ENCODE results near the gene ECHDC1. TPM values are rescaled to one million over a fixed set of nuclear protein-coding genes. Genes with fewer than 3 reads are reported as not detected.
"Not testable (repeated sequence)": the region's sequence is repeated elsewhere in the genome, so short reads cannot be mapped to it uniquely, and the experiment has no call there.

Gene ECHDC1, protein sequence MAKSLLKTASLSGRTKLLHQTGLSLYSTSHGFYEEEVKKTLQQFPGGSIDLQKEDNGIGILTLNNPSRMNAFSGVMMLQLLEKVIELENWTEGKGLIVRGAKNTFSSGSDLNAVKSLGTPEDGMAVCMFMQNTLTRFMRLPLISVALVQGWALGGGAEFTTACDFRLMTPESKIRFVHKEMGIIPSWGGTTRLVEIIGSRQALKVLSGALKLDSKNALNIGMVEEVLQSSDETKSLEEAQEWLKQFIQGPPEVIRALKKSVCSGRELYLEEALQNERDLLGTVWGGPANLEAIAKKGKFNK
- 48.6 and 66.3 TPM in 2 replicates for total RNA-seq

DNA sequence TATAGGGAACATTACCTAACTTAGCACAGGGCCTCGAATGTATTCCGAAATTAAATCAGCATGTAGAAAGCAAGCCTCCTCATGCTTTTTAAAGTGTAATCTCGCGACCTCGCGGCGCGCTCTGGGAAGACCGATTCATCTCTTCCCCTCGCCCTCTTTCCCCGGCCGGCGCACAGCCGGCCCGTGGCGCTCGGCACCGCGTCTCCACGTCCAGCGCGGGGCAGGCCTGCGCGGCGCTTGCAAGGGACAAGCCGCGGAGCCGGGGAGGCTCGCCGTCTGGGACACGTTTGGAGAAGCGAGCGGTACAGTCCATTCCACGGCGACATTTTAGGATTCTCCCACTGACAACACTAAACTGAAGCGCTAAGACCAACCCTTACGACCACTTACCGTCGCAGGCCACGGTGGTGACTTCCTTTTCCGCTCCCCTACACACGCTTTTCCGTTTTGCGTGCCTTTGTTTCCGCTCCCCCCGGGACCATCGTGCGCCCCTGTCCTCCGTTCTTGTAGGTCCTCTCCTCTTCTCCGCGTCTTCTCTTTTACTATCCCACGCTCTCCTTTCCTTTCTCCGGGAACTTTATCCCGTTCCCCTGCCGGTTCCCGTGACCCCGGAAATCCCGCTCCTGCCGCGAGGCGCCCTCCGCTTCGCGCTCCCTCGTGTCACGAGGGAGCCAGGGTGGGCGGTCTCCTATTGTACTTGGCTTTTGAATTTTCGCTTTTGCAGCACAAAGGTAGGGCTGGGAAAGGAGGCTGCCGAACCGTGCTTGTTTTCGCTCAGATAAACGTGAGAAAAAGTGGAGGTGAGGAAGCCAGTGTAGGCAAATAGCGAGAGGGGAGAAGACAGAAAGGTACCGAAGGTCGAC lies at the start of gene ECHDC1:
Gene ECHDC1 (minus strand): TSS at position 664 of the 863 bp plus-strand sequence. CDS start 12,581 bp downstream, outside the sequence.
- no peak for DNase-seq (ENCODE audit: low read depth)
- Histone ChIP-seq H3K27me3 (ENCODE audit: control insufficient read depth, insufficient read depth, low read length) (no peaks in the 10 kb centered on the region), H3K36me3 (ENCODE audit: control insufficient read depth, insufficient read depth, low read length) (no peaks in the 10 kb centered on the region), H3K4me3 (ENCODE audit: low read depth, low read length) (peak within 1 kb of the TSS; percentile 61)
- TF ChIP-seq, protein P1, sequence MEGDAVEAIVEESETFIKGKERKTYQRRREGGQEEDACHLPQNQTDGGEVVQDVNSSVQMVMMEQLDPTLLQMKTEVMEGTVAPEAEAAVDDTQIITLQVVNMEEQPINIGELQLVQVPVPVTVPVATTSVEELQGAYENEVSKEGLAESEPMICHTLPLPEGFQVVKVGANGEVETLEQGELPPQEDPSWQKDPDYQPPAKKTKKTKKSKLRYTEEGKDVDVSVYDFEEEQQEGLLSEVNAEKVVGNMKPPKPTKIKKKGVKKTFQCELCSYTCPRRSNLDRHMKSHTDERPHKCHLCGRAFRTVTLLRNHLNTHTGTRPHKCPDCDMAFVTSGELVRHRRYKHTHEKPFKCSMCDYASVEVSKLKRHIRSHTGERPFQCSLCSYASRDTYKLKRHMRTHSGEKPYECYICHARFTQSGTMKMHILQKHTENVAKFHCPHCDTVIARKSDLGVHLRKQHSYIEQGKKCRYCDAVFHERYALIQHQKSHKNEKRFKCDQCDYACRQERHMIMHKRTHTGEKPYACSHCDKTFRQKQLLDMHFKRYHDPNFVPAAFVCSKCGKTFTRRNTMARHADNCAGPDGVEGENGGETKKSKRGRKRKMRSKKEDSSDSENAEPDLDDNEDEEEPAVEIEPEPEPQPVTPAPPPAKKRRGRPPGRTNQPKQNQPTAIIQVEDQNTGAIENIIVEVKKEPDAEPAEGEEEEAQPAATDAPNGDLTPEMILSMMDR (IDR thresholded peaks at IDR 0.05; ENCODE audit: insufficient read depth, low read length, poor library complexity, severe bottlenecking): no peak

DNA sequence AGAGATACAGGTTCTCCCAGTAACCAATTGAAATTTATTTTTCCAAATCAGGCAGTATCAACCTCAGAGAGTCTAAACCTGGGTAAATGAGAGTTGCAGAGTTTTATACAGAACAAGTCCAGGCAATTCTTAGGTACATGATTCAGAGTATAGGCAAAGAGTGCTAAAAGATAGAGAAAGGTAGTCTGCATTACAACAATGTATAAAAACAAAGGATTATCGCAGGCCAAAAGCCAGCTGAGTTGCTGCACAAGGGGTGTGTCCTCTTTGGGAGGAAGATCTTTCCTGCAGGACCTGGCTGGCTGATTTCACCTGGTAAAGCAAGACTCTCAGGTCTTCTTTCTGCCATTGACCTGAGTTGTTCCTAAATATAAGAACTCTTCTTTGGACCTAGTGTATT lies 48.9 kb upstream of the ECHDC1 start:
- H3K4me3 ChIP-seq (ENCODE audit: low read depth, low read length): no peak overlapping the region
- DNase-seq (ENCODE audit: low read depth): no peak
- TF ChIP-seq, protein P1 (IDR thresholded peaks at IDR 0.05; ENCODE audit: insufficient read depth, low read length, poor library complexity, severe bottlenecking): no peak
- no peaks in the 10 kb centered on the region for H3K27me3 ChIP-seq (ENCODE audit: control insufficient read depth, insufficient read depth, low read length)
- no peaks in the 10 kb centered on the region for H3K36me3 ChIP-seq (ENCODE audit: control insufficient read depth, insufficient read depth, low read length)

DNA sequence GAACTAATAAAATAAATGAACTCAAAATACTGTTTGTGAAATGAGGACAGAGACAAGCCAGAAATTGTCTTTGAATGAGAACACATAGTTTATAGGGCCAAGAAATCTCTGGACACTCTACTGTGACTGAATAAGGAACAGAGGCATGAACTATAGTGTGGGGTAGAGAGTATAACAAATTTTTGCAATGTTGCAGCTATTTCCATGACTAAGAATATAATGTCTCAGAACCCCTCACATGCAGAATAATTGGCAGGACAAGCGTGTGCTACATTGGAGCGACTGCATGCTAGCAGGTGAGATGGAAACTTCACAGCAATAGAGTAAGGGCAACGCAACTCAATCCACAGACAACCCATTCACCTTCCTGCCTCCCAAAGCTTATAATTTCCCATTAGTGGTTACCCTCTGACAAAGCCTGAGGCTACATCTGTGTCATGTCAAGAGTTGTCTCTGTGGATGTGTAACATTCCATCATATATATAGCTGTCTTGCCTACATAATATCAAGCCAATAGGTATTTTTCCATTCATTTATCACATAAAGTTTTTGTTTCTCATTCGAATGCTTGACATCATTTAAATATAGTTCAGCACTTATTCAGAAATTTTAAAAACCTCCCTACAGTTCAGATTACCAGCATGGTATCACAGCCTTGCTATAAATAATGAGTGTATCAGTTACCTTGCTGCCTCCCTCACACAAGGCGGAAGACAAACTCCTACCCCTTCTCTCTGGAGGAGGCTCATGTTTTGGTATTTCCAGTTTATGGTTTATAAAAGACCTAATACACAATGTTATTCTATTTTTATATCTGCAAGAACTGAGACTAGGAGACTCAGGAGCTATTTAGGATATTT lies 47.9 kb upstream of the ECHDC1 start:
- DNase-seq (ENCODE audit: low read depth): no peak
- TF ChIP-seq, protein P1 (IDR thresholded peaks at IDR 0.05; ENCODE audit: insufficient read depth, low read length, poor library complexity, severe bottlenecking): no peak
- no peak overlapping the region for H3K4me3 ChIP-seq (ENCODE audit: low read depth, low read length)
- H3K27me3 ChIP-seq (ENCODE audit: control insufficient read depth, insufficient read depth, low read length): no peaks in the 10 kb centered on the region
- H3K36me3 ChIP-seq (ENCODE audit: control insufficient read depth, insufficient read depth, low read length): no peaks in the 10 kb centered on the region

DNA sequence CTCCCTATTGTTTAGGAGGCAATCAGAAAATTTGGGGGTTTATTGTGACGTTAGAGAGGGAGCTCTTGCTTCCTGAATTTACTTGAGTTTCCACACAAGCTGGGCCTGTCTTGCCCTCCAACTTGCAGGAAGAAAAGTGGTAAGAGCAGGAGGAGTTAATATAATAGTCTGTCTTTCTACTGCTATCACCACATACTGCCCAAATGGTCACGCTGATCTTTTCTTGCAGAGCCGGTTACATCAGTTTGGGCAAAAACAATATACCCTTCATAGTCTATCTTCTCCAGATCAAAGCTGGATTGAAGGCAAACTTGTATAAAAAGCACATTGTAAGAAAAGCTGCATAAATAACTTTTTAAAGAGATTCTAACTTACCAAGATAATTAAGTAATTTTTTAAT lies 46.3 kb upstream of the ECHDC1 start:
- Histone ChIP-seq H3K27me3 (ENCODE audit: control insufficient read depth, insufficient read depth, low read length) (no peaks in the 10 kb centered on the region), H3K4me3 (ENCODE audit: low read depth, low read length) (no peak overlapping the region), H3K36me3 (ENCODE audit: control insufficient read depth, insufficient read depth, low read length) (no peaks in the 10 kb centered on the region)
- TF ChIP-seq, protein P1 (IDR thresholded peaks at IDR 0.05; ENCODE audit: insufficient read depth, low read length, poor library complexity, severe bottlenecking): no peak
- no peak for DNase-seq (ENCODE audit: low read depth)

DNA sequence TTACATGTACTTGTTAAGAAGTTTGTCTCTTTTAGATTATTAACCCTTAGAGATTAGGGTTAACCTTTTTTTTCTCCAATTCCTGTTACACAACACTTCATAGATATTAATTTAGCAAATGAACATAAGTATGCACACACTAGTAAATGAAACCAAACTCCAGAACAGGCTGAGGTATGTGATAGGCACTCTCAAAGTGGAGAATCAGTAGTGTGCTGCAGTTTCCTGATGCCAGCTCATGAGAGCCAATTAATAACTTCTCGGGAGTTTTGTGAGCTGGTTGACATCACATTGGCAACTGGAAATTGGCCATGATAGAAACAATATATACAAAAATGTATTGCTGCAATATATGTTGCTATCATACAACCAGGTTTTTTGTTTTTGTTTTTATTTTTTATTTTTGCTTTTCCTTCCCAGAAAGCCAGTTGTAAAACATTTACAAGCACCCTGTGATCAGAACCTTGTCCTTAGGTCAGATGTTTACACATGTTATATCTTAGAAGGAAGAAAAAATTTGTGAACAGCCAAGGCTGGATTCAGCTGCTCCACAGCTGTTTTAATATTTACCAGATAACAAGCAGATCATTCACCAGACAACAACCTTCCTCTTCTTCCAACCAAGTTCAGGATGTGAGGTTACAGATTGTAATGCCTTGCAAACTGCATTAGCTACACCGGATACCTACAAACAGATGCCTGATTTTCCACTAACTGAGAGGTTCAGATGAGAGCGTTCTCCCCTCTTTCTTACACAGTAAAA lies 42.4 kb upstream of the ECHDC1 start:
- no peaks in the 10 kb centered on the region for H3K36me3 ChIP-seq (ENCODE audit: control insufficient read depth, insufficient read depth, low read length)
- no peak for DNase-seq (ENCODE audit: low read depth)
- no peaks in the 10 kb centered on the region for H3K27me3 ChIP-seq (ENCODE audit: control insufficient read depth, insufficient read depth, low read length)
- H3K4me3 ChIP-seq (ENCODE audit: low read depth, low read length): no peak overlapping the region
- TF ChIP-seq, protein P1 (IDR thresholded peaks at IDR 0.05; ENCODE audit: insufficient read depth, low read length, poor library complexity, severe bottlenecking): no peak

DNA sequence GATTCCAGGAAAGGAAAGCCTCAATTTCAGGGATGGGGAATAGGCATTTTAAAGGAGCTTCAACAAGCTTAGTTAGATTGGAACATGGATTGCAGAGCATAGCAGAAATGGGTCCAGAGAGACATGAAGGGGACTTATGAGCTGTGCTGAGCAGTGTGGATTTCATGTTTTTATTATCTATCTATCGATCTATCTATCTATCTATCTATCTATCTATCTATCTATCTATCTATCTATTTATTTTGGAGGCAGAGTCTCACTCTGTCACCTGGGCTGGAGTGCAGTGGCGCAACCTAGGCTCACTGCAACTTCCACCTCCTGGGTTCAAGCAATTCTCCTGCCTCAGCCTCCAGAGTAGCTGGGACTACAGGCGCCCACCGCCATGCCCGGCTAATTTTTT lies 41.4 kb upstream of the ECHDC1 start:
- not testable (repeated sequence) for H3K27me3 ChIP-seq (ENCODE audit: control insufficient read depth, insufficient read depth, low read length); H3K4me3 ChIP-seq (ENCODE audit: low read depth, low read length); DNase-seq (ENCODE audit: low read depth); H3K36me3 ChIP-seq (ENCODE audit: control insufficient read depth, insufficient read depth, low read length)

Measured in kidney epithelial cell (primary cell).